Urothelium cell line (cell line): ENCODE measurements around the gene MCF2L2.
A peak's percentile ranks its signal among the peaks of the same experiment; 100 is the strongest.
"Not testable (repeated sequence)": the region's sequence is repeated elsewhere in the genome, so short reads cannot be mapped to it uniquely, and the experiment has no call there.

Experiments used
- DNase-seq: peaks from one replicate; pipeline ENCODE4 v3.0.0; 2011; ENCODE audit warnings: low spot score, mixed read lengths
- FAIRE-seq: peaks from 2 replicates; lab custom pipeline; 2011; peaks lifted over from hg19 to GRCh38; lab: Jason Lieb, UNC

Gene MCF2L2

GRCh38 chr3:183182732-183183610, 245.4 kb downstream of the MCF2L2 start:
- FAIRE-seq (no peak), DNase-seq (no peak)

- DNase-seq (no peak), FAIRE-seq (no peak)
Observed at GRCh38 chr3:183182073-183182472, 246.3 kb downstream of the MCF2L2 start.

GRCh38 chr3:183181606-183182005, 246.8 kb downstream of the MCF2L2 start:
- DNase-seq (no peak), FAIRE-seq (no peak)

- FAIRE-seq (no peak), DNase-seq (no peak)
Observed at GRCh38 chr3:183180784-183181295, 247.6 kb downstream of the MCF2L2 start.

DNA sequence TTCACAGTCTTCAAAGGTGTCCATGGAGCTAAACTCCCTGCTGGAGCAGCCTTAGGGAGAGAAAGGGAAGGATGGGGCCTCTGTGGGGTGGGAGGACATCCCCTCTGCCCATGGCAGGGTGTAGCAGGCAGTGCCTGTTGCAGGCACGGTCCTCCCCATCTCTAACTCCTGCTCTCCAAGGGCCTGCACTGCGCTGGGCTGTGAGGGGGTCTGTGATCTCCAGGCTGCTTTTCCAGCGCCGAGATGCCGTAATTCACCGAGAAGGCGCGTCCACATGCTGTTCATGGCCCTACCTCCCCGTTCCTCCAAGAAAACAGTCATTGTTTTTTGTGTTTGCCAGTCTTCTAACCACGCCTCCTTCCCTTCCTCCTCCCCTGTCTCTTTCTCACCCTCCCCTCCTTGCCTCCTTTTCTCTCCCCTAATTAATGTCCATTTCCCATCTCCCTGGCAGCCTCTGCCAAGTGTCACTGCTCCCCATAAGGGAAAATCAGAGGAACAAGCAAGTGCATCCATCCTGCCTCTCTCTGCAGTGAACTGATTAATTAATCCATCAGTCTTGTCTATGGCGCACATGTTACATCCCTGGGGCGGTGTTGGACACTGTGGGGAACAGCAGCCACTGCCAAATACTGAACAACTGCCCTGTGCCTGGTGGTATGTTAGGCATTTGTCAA, 248.2 kb downstream of the MCF2L2 start:
- FAIRE-seq, result no peak

GRCh38 chr3:183179550-183179908, 248.9 kb downstream of the MCF2L2 start:
- DNase-seq, FAIRE-seq: not testable (repeated sequence)

More for the DNA sequence above, 248.2 kb downstream of the MCF2L2 start:
- DNase-seq, result no peak

- no peak for FAIRE-seq
- DNase-seq, result no peak
Observed at GRCh38 chr3:183178833-183179549, 249.4 kb downstream of the MCF2L2 start.

GRCh38 chr3:183178512-183178832, 249.9 kb downstream of the MCF2L2 start:
- DNase-seq (no peak), FAIRE-seq (no peak)

- DNase-seq (no peak), FAIRE-seq (no peak)
Observed at GRCh38 chr3:183172051-183172639, 256.3 kb downstream of the MCF2L2 start.

- DNase-seq, FAIRE-seq: not testable (repeated sequence)
Observed at GRCh38 chr3:183167975-183168374, 260.4 kb downstream of the MCF2L2 start.

DNA sequence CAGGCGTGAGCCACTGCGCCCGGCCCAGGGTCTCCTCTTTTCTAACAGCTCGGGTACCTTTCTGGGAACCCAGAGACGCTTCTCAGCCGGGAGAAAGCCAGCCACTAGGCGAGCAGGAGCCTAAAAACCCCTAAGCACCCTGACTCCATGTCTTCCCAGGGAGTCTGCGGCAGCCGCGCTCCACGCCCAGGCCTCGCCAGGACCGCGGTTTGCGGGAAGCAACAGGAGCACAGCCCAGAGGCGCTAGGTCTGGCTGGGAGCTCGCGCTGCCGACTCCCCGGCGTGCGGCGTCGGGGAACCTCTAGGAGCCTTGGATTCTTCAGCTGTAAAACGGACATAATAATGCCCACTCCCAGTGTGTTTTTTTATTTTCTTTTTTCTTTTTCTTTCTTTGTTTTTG, 264.9 kb downstream of the MCF2L2 start:
- no peak for FAIRE-seq
- no peak for DNase-seq

DNA sequence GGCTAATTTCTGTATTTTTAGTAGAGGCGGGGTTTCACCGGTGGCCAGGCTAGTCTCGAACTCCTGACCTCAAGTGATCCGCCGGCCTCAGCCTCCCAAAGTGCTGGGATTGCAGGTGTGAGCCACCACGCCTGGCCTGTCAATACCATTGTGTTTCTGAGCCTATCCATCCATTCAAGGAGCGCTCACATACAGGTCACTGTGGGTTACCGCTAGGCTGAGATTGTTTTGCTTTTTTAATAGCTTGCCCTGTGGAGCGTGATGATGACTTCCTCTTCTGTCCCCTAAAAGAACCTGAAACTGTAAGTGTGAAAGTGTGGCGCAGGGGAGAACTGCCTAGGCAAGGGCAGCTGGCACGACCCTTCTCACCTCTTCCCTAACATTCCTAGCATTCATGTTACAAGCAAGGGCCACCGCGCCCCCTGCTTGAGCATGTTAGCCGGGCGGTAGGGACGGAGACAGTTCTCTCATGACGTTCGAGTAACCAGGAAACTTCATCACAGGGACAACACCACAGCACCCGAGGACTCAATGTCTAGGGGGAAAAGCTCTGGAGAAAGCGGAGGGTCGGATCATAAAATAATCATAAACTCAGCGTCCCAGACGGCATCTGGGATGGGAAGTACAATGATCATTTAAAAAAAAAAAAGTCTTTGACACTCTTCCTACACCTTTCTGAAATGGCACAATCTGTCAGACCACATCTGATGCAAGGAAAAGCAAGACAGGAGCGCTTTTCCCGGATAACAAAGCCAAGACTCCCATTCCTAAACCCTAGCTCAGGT, 266.7 kb downstream of the MCF2L2 start:
- no peak for DNase-seq
- FAIRE-seq, result no peak

- FAIRE-seq (no peak), DNase-seq (no peak)
Observed at GRCh38 chr3:183160616-183161015, 267.8 kb downstream of the MCF2L2 start.

- no peak for DNase-seq
- FAIRE-seq, result no peak
Observed at GRCh38 chr3:183159333-183159732, 269.1 kb downstream of the MCF2L2 start.

DNA sequence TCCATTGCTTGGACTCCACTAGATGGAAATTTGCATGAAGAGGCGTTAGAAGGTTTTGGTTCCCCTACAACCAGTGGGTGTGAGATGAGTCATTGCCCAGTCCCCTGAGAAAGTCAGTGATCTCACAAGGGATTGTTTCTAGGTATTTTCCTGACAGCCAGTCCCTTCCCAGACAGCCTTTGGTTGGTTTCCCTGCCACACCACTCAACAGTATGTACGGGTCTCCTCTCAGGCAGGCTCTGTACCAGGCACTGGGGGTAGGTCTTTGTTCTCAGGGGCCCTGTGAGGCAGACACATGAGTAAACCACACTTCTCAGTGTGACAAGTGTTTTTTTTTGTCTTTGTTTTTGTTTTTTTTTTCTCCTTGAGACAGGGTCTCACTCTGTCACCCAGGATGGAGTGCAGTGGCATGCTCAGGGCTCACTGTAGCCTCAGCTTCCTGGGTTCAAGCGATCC, 269.8 kb downstream of the MCF2L2 start:
- peak; percentile 79 for DNase-seq
- FAIRE-seq, result no peak

GRCh38 chr3:183158113-183158512, 270.3 kb downstream of the MCF2L2 start:
- no peak for DNase-seq
- FAIRE-seq, result no peak

DNA sequence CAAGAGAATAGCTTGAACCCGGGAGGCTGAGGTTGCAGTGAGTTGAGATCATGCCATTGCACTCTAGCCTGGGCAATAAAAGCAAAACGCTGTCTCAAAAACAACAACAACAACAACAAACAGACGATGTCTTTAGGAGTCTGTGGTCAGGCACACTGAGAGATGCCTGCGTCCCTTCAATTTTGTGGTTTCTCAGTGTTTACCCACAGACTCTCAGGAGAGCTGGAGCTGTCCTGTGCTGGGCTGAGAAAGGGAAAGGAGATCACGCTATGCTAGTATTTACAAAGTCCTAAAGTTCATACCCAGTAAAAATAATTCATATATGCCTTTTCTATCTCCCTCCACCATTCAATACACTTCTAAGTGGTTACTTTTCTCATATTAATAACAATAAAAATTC, 272.2 kb downstream of the MCF2L2 start:
- DNase-seq, result no peak
- FAIRE-seq, result no peak

DNA sequence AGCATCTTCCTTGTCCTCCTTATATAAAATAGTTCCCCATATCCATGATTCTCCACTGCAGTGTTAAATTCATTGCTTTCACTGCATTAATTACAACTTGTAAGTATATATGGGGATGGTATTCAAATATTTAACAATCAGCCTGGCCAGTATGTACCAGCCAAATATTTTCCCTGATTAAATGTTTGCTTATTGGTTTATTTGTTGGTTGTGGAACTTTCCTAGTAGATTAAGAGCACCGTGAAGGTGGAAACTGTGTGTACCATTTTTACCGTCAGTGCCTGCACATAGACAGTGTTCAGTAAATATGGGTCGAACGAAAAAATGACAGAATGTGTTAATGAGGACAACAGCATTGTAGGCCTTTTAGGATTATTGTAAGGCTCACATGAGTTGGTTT, 272.9 kb downstream of the MCF2L2 start:
- no peak for DNase-seq
- FAIRE-seq, result no peak

DNA sequence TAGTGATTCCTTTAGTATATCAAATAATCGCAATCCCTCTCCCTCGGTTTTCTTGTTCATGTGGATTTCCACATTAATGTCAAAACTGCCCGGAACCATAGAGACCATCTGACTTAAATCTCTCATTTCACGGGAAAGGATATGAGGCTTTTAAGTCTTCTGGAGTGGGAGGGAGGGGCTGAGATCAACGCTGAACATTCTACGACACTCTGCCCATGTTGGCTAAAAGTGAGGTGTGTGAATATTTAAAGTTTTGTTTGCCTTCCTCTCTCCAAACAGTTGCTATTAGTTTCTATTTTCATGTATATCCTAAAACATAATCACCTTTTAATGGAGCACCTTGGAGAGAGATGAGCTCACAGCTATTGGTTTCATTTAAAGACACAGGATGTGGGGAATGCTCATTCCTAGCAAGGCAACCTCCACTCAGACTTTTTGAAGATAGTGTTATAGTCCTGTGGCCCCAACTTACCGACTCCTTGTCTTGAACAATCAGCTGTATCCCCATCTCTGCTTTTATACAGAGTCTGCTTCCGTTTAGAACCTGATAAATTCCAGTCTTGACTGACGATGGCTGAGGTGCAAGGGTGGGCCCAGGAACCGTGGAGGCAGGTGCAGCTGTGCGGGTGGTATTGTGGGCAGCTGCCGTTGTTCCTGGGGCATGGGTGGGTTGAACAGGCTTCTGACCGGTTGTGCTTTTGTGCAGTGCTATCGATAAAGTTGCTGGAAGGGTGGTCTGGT, 275.0 kb downstream of the MCF2L2 start:
- FAIRE-seq, result no peak
- no peak for DNase-seq
